ENCODE measurements around the gene MTCH1.
A peak's percentile ranks its signal among the peaks of the same experiment; 100 is the strongest.
"Not testable (repeated sequence)": the region's sequence is repeated elsewhere in the genome, so short reads cannot be mapped to it uniquely, and the experiment has no call there.

MTCH1 gene

DNA sequence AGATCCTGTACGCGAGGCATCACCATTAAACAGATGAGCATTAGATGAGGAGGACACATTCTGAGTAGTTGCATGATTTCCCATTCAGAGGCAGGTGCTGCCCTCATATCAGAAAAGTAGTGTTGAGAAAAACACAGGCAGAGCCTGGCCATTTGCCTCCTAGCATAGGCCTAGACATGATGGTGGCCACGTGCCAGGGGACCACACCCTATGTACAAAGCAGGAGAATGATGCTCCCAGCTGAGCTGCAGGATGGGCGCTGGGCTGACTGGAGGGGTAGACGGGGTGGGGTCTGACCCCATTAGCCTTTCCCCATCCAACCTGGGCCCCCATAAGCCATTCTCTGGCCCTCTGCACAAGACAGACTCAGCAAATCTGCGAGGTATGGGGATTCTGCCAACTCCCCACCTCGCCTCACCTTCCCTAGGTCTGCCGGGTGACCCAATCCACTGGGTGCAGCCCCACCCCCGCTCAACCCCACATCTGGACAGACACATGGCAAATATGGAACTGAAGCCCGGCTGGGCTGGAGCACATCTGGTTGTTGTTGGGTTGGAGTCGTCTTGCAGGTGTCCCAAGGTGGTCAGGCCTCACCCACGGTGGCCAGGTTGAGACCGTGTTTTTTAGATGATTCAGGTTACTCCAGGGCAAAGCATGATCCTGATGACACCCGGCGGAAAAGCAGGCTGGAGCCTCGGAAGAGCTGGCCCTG is 17.6 kb downstream of the MTCH1 start:
- DNase-seq, result no peak

GRCh38 chr6:36967757-36968156 is 18.2 kb downstream of the MTCH1 start:
- peak; percentile 1 for DNase-seq

DNA sequence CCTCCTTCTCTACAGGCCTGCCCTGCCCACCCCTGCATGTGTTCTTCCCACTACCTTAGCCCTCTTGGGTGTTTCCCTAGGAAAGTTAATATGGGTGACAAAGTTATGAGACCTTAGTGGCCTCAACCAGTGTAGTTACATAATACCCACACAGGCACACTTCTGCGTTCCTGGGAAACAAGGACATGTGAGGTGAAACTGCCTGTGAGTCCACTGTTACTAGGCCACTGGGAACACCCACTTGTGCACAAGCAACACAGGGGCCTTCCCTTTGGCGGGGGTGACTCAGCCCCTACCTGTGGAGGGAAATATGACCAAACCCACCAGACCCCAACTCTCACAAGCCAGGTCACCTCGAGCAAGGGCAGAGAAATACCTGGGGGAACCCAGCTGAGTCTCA is 18.7 kb downstream of the MTCH1 start:
- DNase-seq, result peak; percentile 2

DNA sequence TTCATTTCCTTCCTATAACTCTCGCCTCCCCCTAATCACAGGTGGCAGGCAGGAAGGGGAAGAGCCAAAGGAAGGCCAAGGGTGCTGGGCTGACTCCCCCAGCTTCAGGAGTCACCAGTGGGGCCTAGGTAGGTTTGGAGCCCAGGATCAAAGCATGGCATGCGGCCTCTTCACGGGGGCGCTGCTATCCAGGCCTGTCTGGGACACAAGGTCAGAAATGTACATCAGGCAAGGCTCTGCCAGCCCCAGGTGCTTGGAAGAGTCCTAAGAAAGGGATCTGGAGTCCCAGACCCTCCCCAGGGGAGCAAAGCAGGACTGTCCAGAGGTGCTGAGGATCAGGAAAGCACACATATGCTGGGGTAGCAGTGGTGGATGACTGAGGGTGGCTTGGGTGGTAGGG is 21.1 kb downstream of the MTCH1 start:
- peak; percentile 2 for DNase-seq

- DNase-seq, result peak; percentile 2
These were observed 21.6 kb downstream of the MTCH1 start for GRCh38 chr6:36964349-36964748.

DNA sequence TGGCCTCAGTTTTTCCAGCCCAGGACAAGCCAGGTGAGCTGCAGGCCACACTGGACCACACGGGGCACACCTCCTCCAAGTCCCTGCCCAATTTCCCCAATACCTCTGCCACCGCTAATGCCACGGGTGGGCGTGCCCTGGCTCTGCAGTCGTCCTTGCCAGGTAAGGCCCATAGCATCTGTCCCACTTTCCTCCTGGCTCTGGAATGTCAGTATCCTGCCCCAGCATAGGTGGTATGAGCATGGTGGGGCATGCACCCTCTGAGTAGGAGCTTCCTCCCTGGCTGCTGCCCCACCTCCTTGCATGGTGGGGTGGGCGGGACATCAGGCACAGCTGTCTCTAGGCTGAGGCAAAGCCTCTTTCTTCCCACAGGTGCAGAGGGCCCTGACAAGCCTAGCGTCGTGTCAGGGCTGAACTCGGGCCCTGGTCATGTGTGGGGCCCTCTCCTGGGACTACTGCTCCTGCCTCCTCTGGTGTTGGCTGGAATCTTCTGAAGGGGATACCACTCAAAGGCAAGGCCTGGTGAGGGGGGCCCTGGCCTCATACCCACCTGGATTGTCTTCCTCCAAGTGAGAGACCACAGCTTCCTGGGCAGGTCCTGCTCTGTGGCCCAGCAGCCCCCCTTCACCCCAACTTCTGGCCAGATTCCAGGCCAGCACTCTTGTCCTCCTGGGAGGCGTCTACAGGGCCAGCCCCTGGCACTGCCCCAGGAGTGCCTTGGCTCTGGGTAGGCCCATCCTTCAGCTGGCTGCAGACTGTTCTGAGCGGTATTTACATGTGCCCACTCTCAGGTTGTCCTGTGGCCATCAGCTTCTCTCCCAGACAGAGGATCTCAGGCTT is 22.3 kb downstream of the MTCH1 start:
- DNase-seq, result peak; percentile 57

DNA sequence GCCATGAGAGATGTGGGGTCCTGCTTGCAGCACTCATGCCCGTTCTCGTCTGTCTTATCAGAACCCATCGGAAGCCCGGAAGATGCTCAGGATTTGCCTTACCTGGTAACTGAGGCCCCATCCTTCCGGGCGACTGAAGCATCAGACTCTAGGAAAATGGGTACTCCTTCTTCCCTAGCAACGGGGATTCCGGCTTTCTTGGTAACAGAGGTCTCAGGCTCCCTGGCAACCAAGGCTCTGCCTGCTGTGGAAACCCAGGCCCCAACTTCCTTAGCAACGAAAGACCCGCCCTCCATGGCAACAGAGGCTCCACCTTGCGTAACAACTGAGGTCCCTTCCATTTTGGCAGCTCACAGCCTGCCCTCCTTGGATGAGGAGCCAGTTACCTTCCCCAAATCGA is 23.1 kb downstream of the MTCH1 start:
- DNase-seq, result peak; percentile 86

GRCh38 chr6:36961441-36962435 is 24.3 kb downstream of the MTCH1 start:
- peak; percentile 1 for DNase-seq

- DNase-seq, result peak; percentile 0
These were observed 26.3 kb downstream of the MTCH1 start for GRCh38 chr6:36959555-36960250.

GRCh38 chr6:36958775-36959554 is 27.0 kb downstream of the MTCH1 start:
- peak; percentile 1 for DNase-seq

- no peak for DNase-seq
These were observed 28.2 kb downstream of the MTCH1 start for GRCh38 chr6:36957773-36958271.

GRCh38 chr6:36956446-36956820 is 29.6 kb downstream of the MTCH1 start:
- DNase-seq, result no peak

- peak; percentile 33 for DNase-seq
These were observed 30.1 kb downstream of the MTCH1 start for GRCh38 chr6:36955671-36956445.

DNA sequence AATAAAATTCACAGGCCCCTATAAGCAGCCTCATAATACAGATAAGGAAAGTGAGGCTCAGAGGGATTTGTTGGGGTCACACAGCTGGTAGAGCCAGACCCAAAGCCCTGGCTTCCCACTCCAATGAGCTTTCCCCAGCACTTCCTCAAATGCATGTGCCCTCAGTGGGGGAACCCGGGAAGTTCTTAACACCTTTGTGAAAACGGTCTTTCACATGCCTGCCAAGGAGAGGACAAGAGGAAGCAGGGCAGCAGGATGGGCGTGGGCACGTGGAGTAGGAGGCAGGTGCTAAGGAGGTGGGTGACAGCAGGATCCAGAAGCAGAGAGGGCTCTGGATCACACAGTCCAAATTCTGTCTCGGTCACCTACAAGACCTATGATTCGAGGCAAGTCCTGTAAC is 30.9 kb downstream of the MTCH1 start:
- peak; percentile 27 for DNase-seq

GRCh38 chr6:36954262-36954931 is 31.6 kb downstream of the MTCH1 start, which contains the start of gene PI16:
Gene PI16 (plus strand): TSS chr6:36954738. CDS start chr6:36954761, 23 bp downstream.
- DNase-seq, result peak; percentile 36

DNA sequence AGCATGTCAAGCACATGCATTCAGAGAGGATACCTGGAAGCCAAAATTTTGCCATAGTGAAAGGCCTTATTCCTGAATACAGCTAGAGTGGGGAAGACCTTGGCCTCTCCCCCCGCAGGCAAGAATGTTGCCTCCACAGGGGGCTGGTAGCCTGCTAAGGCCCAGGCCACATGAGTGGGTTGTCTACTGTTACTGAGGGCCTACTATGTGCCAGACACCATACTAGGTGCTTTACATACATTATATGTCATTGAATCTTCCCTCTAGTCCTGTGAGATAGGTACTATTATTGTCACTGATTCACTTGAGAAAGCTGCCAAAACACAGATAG is 32.1 kb downstream of the MTCH1 start:
- DNase-seq, result no peak

- DNase-seq, result no peak
These were observed 36.4 kb downstream of the MTCH1 start for GRCh38 chr6:36949636-36950035.

DNA sequence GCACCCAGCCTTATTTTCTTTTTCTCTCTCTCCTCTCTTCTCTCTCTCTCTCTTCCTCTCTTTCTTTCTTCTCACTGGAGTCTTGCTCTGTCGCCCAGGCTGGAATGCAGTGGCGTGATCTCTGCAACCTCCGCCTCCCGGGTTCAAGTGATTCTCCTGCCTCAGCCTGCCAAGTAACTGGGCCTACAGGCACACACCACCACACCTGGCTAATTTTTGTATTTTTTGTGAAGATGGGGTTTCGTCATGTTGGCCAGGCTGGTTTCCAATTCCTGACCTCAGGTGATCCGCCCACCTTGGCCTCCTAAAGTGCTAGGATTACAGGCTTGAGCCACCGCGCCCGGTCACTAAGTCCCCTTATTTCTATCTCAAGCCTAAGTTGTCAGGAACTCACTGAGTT is 36.9 kb downstream of the MTCH1 start:
- not testable (repeated sequence) for DNase-seq

GRCh38 chr6:36947570-36948351 is 38.2 kb downstream of the MTCH1 start:
- peak; percentile 73 for DNase-seq
